T-cell (primary cell): ENCODE measurements around the gene LRTM2. TPM values are rescaled to one million over a fixed set of nuclear protein-coding genes. Genes with fewer than 3 reads are reported as not detected.

ENCODE experiments used
- ATAC-seq, 4 experiments: fragments of 200-7000 bp in 3 of 4; fragments of 150-1000 bp in 1 of 4; cut with Tn5 transposase; replicated peaks in 1 of 4; 1 replicate in 3 of 4; 2 replicates in 1 of 4; pipeline ENCODE4 v1.10.0; 2021; ENCODE audit warnings: moderate library complexity in 3 of 4, mild to moderate bottlenecking in 2 of 4, moderate number of reproducible peaks in 1 of 4
- CTCF ChIA-PET, 2 donors: fragments of 300-600 bp; sonication (Branson Sonifier 250); formaldehyde crosslinking; loops; one replicate each; lab custom pipeline; 2022; ENCODE audit warnings: antibody characterized with exemption in 2 of 2; lab: Charles Lee
- POLR2A ChIA-PET, 2 donors: fragments of 300-600 bp; sonication (Branson Sonifier 250); formaldehyde crosslinking; loops; one replicate each; lab custom pipeline; 2022; ENCODE audit warnings: antibody characterized with exemption in 2 of 2; lab: Charles Lee
- DNase-seq, 35 experiments: peaks; one replicate each; pipeline versions ENCODE4 v3.0.0 to v3.0.0-alpha.2; 2013 to 2023
- H3K27ac ChIP-seq: one replicate; pipeline ENCODE4 v1.5.1; 2013; ENCODE audit warnings: low read length
- H3K27me3 ChIP-seq, 2 experiments: replicated peaks in 1 of 2; 1 replicate in 1 of 2; 2 replicates in 1 of 2; pipeline versions ENCODE4 v1.6.1 to v1.7.0; 2013; ENCODE audit warnings: low read length in 1 of 2, mixed read lengths in 1 of 2; ENCODE audit not compliant: control insufficient read depth in 2 of 2, insufficient read depth in 2 of 2; ENCODE audit errors: extremely low read depth in 1 of 2
- H3K36me3 ChIP-seq, 2 donors: 1 replicate in 1 of 2; 2 replicates in 1 of 2; pipeline versions ENCODE4 v1.6.1 to v1.7.0; 2013; ENCODE audit warnings: low read length in 1 of 2; ENCODE audit not compliant: control insufficient read depth in 2 of 2, insufficient read depth in 1 of 2; ENCODE audit errors: extremely low read depth in 1 of 2
- H3K4me1 ChIP-seq, 2 experiments: 1 replicate in 1 of 2; 2 replicates in 1 of 2; pipeline versions ENCODE4 v1.6.1 to v1.7.0; 2013; ENCODE audit warnings: low read length in 2 of 2, mixed read lengths in 1 of 2; ENCODE audit not compliant: insufficient read depth in 2 of 2, control insufficient read depth in 1 of 2; ENCODE audit errors: extremely low read depth in 1 of 2
- H3K4me3 ChIP-seq, 2 donors: 1 replicate in 1 of 2; 2 replicates in 1 of 2; pipeline versions ENCODE4 v1.5.1 to v1.7.0; 2013; ENCODE audit warnings: mild to moderate bottlenecking in 2 of 2, low read length in 1 of 2, moderate library complexity in 1 of 2; ENCODE audit not compliant: control insufficient read depth in 1 of 2; ENCODE audit errors: extremely low read depth in 1 of 2
- H3K9me3 ChIP-seq: 2 replicates; pipeline ENCODE4 v1.7.0; 2013
- H3K27ac Mint-ChIP-seq, 2 donors: one replicate each; pipeline ENCODE4 v1.8.0; 2020 to 2021; ENCODE audit warnings: mild to moderate bottlenecking in 2 of 2, mixed read lengths in 2 of 2
- H3K27me3 Mint-ChIP-seq, 2 donors: one replicate each; pipeline ENCODE4 v1.8.0; 2021 to 2022; ENCODE audit warnings: mixed read lengths in 2 of 2
- H3K36me3 Mint-ChIP-seq: one replicate; pipeline ENCODE4 v1.8.0; 2021; ENCODE audit warnings: mixed read lengths
- H3K4me1 Mint-ChIP-seq, 3 donors: one replicate each; pipeline ENCODE4 v1.8.0; 2020 to 2022; ENCODE audit warnings: mixed read lengths in 3 of 3, mild to moderate bottlenecking in 1 of 3
- H3K4me3 Mint-ChIP-seq, 3 donors: one replicate each; pipeline ENCODE4 v1.8.0; 2020 to 2022; ENCODE audit warnings: mild to moderate bottlenecking in 3 of 3, mixed read lengths in 3 of 3, moderate library complexity in 3 of 3
- H3K9me3 Mint-ChIP-seq, 3 donors: one replicate each; pipeline ENCODE4 v1.8.0; 2020 to 2022; ENCODE audit warnings: mixed read lengths in 3 of 3
- WGBS: methylation state at CpG from one replicate; pipeline ENCODE4 v1.1.5; 2013; ENCODE audit warnings: missing lambda C conversion rate; ENCODE audit not compliant: insufficient coverage; 5-methylcytosine and 5-hydroxymethylcytosine counted together
- total RNA-seq, 35 experiments: library from RNA in 6 of 35; stranded (reverse) in 6 of 35; fragments of 120-200 nt in 1 of 35; gene quantifications; one replicate each; pipeline versions ENCODE4 v1.2.1 to v1.2.4 and lab custom pipeline; 2013 to 2026

LRTM2 gene
- total RNA-seq, 5 donors from 2014 or later (not counting 1 experiment from before 2014, with no cell fraction given): not detected

DNA sequence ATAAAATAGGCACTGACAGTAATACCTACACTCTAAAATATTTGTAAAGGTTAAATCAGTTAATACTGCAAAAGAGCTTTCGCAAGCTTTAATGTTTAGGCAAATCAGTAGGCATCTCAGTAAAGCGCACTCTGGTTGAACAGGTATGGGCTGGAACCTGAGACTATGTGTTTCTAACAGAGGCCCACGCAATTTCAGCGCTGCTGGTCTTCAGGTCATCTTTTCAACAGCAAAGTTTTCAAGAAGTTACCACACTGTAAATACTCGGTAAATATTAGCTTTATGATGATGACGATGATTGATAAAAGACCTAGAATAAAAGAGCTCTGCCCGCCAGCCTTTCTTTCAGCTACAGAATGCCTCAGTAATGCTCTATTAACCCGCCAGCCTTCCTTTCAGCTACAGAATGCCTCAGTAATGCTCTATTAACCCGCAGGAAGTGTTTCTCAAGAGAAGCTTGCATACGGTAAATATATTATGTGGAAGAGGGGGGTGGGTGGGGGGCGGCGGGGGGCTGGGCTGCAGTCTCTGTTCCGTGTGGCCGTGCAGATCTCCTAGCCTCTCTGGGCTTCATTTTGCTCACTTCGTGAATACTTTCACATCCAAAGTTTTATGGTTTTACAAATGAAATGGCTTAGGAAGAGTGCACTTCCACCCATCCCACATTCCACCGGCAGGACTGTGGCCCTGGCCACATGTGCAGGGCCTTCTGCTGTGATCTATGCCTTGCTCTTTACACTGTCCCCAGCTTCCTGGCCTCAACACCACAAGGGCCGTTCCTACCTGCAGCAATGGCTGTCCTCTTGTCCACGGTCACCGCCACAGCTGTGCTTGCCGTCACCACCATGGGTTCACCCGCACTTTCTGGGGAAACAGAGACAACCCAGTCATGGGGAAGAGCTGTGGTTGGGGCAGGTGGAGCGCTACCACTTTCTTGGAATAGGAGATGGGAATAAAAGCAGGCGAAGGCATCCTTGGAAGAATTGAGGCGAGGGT lies 19.9 kb downstream of the LRTM2 start:
- ChIA-PET CTCF (no interaction called here), POLR2A (no interaction called here)
- Mint-ChIP-seq H3K36me3 (no peaks in the 10 kb centered on the region), H3K9me3 (no peaks in the 10 kb centered on the region), H3K4me1 (peaks cover 0 to 2% (median 0%) of the 10 kb centered on the region in 3 donors), H3K27me3 (peaks cover 4 to 5% of the 10 kb centered on the region in 2 donors), H3K27ac (no peak overlapping the region), H3K4me3 (no peak overlapping the region)
- no peak for ATAC-seq
- Histone ChIP-seq H3K4me1 (no peaks in the 10 kb centered on the region), H3K9me3 (no peaks in the 10 kb centered on the region), H3K27me3 (peaks cover 0 to 19% of the 10 kb centered on the region in 2 experiments), H3K4me3 (no peak overlapping the region), H3K27ac (no peak overlapping the region), H3K36me3 (no peaks in the 10 kb centered on the region)
- no peak for DNase-seq
- WGBS: 92% methylated on average over 9 of the region's 24 CpGs

DNA sequence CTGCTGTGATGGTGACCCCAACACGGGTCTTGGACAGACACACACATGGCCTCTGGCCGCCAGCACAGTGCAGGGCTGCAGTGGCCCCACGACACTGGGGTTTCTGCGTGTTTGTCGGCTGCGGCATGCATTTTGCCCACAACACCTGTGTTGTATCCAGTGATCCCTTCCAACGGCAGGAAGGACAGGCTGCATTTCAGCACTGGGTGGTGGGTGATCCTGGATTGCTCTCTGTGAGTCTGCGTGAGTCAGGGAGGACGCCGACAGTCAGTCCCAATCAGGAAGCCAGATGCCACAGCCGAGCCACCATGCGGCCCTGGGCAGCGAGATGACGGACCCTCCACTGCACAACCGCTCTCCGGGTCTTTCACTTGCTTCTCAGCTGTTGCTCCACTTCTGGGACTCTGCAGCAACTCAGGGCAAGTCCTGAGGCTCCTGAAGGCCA lies 20.6 kb downstream of the LRTM2 start:
- Mint-ChIP-seq H3K27me3 (peaks cover 4 to 7% of the 10 kb centered on the region in 2 donors), H3K4me3 (no peak overlapping the region), H3K27ac (no peak overlapping the region), H3K4me1 (peaks cover 0 to 2% (median 0%) of the 10 kb centered on the region in 3 donors), H3K9me3 (no peaks in the 10 kb centered on the region), H3K36me3 (no peaks in the 10 kb centered on the region)
- POLR2A ChIA-PET: no interaction called here
- no peak for ATAC-seq
- Histone ChIP-seq H3K4me3 (no peak overlapping the region), H3K27ac (no peak overlapping the region), H3K27me3 (peaks cover 0 to 24% of the 10 kb centered on the region in 2 experiments), H3K36me3 (no peaks in the 10 kb centered on the region), H3K4me1 (no peaks in the 10 kb centered on the region), H3K9me3 (no peaks in the 10 kb centered on the region)
- no peak for DNase-seq
- CTCF ChIA-PET: no interaction called here
- 91% methylated on average over 16 of the region's 16 CpGs for WGBS

DNA sequence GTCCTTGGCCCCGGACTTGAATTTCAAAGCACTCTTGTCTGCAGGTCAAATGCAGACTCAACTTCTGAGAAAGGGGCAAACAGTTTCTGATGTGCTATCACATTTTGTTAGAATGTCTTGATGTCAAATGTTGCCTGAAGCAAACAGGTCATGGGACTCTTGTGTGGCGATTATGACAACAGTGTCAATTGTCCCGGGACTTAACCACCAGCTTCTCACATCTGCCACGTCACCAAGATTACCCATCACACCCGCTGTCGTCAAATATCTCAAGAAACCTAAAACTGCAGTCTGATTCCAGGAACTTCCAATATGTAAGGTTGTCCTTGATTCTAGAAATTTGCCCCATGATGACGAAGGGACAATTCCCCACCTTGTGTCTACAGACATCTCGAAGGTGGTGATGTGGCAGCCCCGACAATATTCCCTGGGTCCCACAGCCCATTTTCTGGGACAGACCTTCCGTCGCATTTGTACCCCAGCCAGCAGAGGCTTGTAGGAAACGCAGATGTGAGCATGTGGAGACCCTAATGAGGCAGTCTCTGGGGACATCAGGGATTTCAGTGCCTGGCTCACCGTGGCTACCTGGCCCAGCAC lies 21.3 kb downstream of the LRTM2 start:
- CTCF ChIA-PET: no interaction called here
- WGBS: 87% methylated on average over 7 of the region's 13 CpGs
- no peak overlapping the region for H3K4me3 ChIP-seq
- no peak overlapping the region for H3K27ac ChIP-seq
- no peak for DNase-seq
- H3K27me3 Mint-ChIP-seq: peaks cover 4 to 12% of the 10 kb centered on the region in 2 donors
- H3K4me3 Mint-ChIP-seq: no peak overlapping the region
- H3K27ac Mint-ChIP-seq: no peak overlapping the region
- H3K9me3 Mint-ChIP-seq: no peaks in the 10 kb centered on the region
- no peaks in the 10 kb centered on the region for H3K9me3 ChIP-seq
- no peaks in the 10 kb centered on the region for H3K36me3 ChIP-seq
- no peak for ATAC-seq
- H3K4me1 Mint-ChIP-seq: peaks cover 0 to 2% (median 0%) of the 10 kb centered on the region in 3 donors
- H3K36me3 Mint-ChIP-seq: no peaks in the 10 kb centered on the region
- POLR2A ChIA-PET: no interaction called here
- H3K4me1 ChIP-seq: no peaks in the 10 kb centered on the region
- peaks cover 0 to 30% of the 10 kb centered on the region in 2 experiments for H3K27me3 ChIP-seq

DNA sequence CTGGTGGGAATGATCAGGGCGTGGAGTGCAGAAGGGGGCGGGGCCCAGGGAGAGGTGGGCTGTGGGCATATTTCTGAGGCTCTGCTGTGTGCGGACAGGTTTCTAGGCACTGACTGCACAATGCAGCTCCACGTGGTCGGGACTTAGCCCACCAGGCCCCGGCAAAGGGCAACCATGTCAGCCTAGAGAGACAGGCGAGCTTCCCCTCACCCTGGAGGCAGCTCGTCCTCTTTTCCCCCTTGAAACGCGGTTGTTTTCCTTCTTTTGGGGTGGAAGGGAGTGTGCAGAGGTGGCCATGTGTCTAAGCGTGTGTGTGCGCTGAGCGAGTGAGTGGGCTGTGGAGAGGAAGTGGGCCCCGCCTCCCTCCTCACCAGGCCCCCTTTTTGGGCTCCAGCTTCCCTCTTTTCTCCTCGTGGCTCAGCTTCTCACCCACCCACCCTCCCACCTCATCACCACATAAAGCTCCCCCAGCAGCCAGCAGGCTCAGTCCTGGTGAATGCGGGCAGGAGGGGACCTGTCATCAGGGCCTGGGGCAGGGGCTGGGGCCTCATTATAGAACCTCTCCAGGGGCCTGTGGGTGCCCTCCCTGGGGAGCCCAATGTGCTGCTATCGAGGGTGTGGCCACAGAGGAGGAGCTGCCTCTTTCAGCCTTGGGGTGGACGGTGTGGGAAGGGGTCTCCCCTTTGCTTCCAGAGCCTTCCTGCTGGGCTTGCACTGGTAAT lies 22.0 kb downstream of the LRTM2 start:
- Mint-ChIP-seq H3K4me1 (peaks cover 0 to 2% (median 0%) of the 10 kb centered on the region in 3 donors), H3K36me3 (no peaks in the 10 kb centered on the region), H3K4me3 (no peak overlapping the region), H3K9me3 (no peaks in the 10 kb centered on the region), H3K27me3 (peaks cover 4 to 14% of the 10 kb centered on the region in 2 donors), H3K27ac (no peak overlapping the region)
- H3K27me3 ChIP-seq: peaks cover 0 to 31% of the 10 kb centered on the region in 2 experiments
- H3K9me3 ChIP-seq: no peaks in the 10 kb centered on the region
- H3K36me3 ChIP-seq: no peaks in the 10 kb centered on the region
- H3K4me1 ChIP-seq: no peaks in the 10 kb centered on the region
- 57% methylated on average over 4 of the region's 18 CpGs for WGBS
- H3K4me3 ChIP-seq: no peak overlapping the region
- ATAC-seq (peak in 1 of 4 experiments; percentile 6), DNase-seq (peak in 1 of 35 experiments; percentile 19)
- no peak overlapping the region for H3K27ac ChIP-seq
- POLR2A ChIA-PET: interaction anchor here in 1 of 2 donors (0.7 kb wide), 1 partner anchor 110 kb away, joined by 3 read pairs; no protein-coding TSS in a partner anchor
- CTCF ChIA-PET: no interaction called here

DNA sequence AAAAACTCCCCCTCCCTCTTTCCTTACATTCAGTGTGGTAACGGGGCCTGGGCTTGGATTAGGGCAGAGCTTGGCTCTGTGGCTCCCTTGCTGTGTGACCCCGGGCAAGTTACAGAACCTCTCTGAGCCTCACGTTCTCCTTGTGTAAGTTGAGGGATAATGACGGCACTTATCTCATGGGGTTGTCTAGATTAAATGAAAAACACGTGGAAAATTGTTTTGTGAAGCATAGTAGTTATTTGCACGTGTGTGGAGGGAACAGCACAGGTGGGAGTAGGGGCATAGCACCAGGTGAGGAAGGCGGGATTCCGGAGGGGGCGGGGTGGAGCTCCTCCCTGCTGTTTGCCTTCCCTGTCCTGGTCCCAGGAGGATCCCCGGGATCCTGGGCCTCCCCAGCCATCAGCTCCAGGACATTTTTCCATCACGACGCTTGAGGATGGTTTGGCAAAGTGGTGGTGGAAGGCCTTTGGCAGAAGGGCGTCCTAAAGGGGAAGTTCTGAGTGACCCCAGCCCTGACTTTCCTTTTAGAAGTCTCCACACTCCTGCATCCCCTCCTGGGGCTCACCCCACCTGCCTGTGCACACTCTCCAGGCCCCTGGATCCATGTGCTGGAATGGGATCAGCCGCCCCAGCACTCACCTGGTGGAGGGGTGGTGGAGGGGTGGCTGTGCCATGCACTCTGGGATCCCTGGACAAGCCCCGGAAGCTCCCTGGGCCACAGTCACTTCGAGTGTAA lies 22.7 kb downstream of the LRTM2 start:
- no peak overlapping the region for H3K4me3 ChIP-seq
- DNase-seq (peak in 1 of 35 experiments; percentile 14), ATAC-seq (no peak)
- Mint-ChIP-seq H3K27me3 (peaks cover 4 to 14% of the 10 kb centered on the region in 2 donors), H3K36me3 (no peaks in the 10 kb centered on the region), H3K4me3 (no peak overlapping the region), H3K27ac (no peak overlapping the region), H3K9me3 (no peaks in the 10 kb centered on the region), H3K4me1 (peaks cover 0 to 2% (median 0%) of the 10 kb centered on the region in 3 donors)
- H3K4me1 ChIP-seq: no peaks in the 10 kb centered on the region
- ChIA-PET CTCF (no interaction called here), POLR2A (interaction anchor here in 1 of 2 donors (0.7 kb wide), 1 partner anchor 110 kb away, joined by 3 read pairs; no protein-coding TSS in a partner anchor)
- peaks cover 0 to 31% of the 10 kb centered on the region in 2 experiments for H3K27me3 ChIP-seq
- H3K36me3 ChIP-seq: no peaks in the 10 kb centered on the region
- H3K27ac ChIP-seq: no peak overlapping the region
- WGBS: 82% methylated on average over 6 of the region's 16 CpGs
- no peaks in the 10 kb centered on the region for H3K9me3 ChIP-seq
